Stimulated activated naive CD8-positive, alpha-beta T cell treated with anti-CD3 and anti-CD28 coated beads, Interleukin-15, Interleukin-2, amounts not matched to agents 100 ng/mL and 50 ng/mL, for 24 hours (primary cell): ENCODE measurements around the gene ALOXE3.

Experiments used
- H3K27ac Mint-ChIP-seq: one replicate; pipeline ENCODE4 v1.8.0; 2021; ENCODE audit warnings: mild to moderate bottlenecking, mixed read lengths
- H3K27me3 Mint-ChIP-seq: one replicate; pipeline ENCODE4 v1.8.0; 2021; ENCODE audit warnings: mixed read lengths
- H3K36me3 Mint-ChIP-seq: one replicate; pipeline ENCODE4 v1.8.0; 2021; ENCODE audit warnings: low read depth, mixed read lengths
- H3K4me1 Mint-ChIP-seq: one replicate; pipeline ENCODE4 v1.8.0; 2021; ENCODE audit warnings: low read depth, mixed read lengths
- H3K4me3 Mint-ChIP-seq: one replicate; pipeline ENCODE4 v1.8.0; 2021; ENCODE audit warnings: mild to moderate bottlenecking, mixed read lengths
- H3K9me3 Mint-ChIP-seq: one replicate; pipeline ENCODE4 v1.8.0; 2021; ENCODE audit warnings: mixed read lengths

Gene ALOXE3

GRCh38 chr17:8149419-8150193 is 31.3 kb upstream of the ALOXE3 start:
- peaks cover 19% of the 10 kb centered on the region for H3K4me1 Mint-ChIP-seq
- no peaks in the 10 kb centered on the region for H3K27me3 Mint-ChIP-seq
- no peaks in the 10 kb centered on the region for H3K9me3 Mint-ChIP-seq
- H3K4me3 Mint-ChIP-seq, result peak overlapping the region; percentile 93
- H3K27ac Mint-ChIP-seq, result no peak overlapping the region
- peaks cover 37% of the 10 kb centered on the region for H3K36me3 Mint-ChIP-seq

GRCh38 chr17:8148560-8148959 is 30.2 kb upstream of the ALOXE3 start:
- Mint-ChIP-seq H3K4me1 (peaks cover 19% of the 10 kb centered on the region), H3K36me3 (peaks cover 37% of the 10 kb centered on the region), H3K9me3 (no peaks in the 10 kb centered on the region), H3K27me3 (no peaks in the 10 kb centered on the region), H3K4me3 (no peak overlapping the region), H3K27ac (no peak overlapping the region)

GRCh38 chr17:8147805-8148404 is 29.6 kb upstream of the ALOXE3 start:
- Mint-ChIP-seq H3K4me3 (no peak overlapping the region), H3K4me1 (peaks cover 19% of the 10 kb centered on the region)

GRCh38 chr17:8147141-8147804 is 29.0 kb upstream of the ALOXE3 start:
- Mint-ChIP-seq H3K27me3 (no peaks in the 10 kb centered on the region), H3K9me3 (no peaks in the 10 kb centered on the region), H3K4me3 (no peak overlapping the region), H3K36me3 (peaks cover 37% of the 10 kb centered on the region), H3K27ac (no peak overlapping the region), H3K4me1 (peaks cover 19% of the 10 kb centered on the region)

More at GRCh38 chr17:8147805-8148404, 29.6 kb upstream of the ALOXE3 start:
- Mint-ChIP-seq H3K27me3 (no peaks in the 10 kb centered on the region), H3K27ac (no peak overlapping the region), H3K9me3 (no peaks in the 10 kb centered on the region), H3K36me3 (peaks cover 37% of the 10 kb centered on the region)

- H3K36me3 Mint-ChIP-seq, result peaks cover 40% of the 10 kb centered on the region
- no peaks in the 10 kb centered on the region for H3K27me3 Mint-ChIP-seq
- no peaks in the 10 kb centered on the region for H3K9me3 Mint-ChIP-seq
- H3K4me3 Mint-ChIP-seq, result no peak overlapping the region
- peaks cover 17% of the 10 kb centered on the region for H3K4me1 Mint-ChIP-seq
- H3K27ac Mint-ChIP-seq, result peak overlapping the region; percentile 41
Observed at GRCh38 chr17:8146381-8147140, 28.2 kb upstream of the ALOXE3 start.

- Mint-ChIP-seq H3K36me3 (peaks cover 47% of the 10 kb centered on the region), H3K4me3 (no peak overlapping the region), H3K4me1 (peaks cover 11% of the 10 kb centered on the region), H3K27me3 (no peaks in the 10 kb centered on the region), H3K9me3 (no peaks in the 10 kb centered on the region), H3K27ac (peak overlapping the region; percentile 41)
Observed at GRCh38 chr17:8145811-8146210, 27.5 kb upstream of the ALOXE3 start.

- peaks cover 4% of the 10 kb centered on the region for H3K4me1 Mint-ChIP-seq
- no peak overlapping the region for H3K4me3 Mint-ChIP-seq
- H3K27me3 Mint-ChIP-seq, result no peaks in the 10 kb centered on the region
- no peaks in the 10 kb centered on the region for H3K9me3 Mint-ChIP-seq
- H3K27ac Mint-ChIP-seq, result no peak overlapping the region
- peaks cover 46% of the 10 kb centered on the region for H3K36me3 Mint-ChIP-seq
Observed at GRCh38 chr17:8144401-8145231, 26.3 kb upstream of the ALOXE3 start.

- peaks cover 4% of the 10 kb centered on the region for H3K4me1 Mint-ChIP-seq
- H3K9me3 Mint-ChIP-seq, result no peaks in the 10 kb centered on the region
- no peaks in the 10 kb centered on the region for H3K27me3 Mint-ChIP-seq
- H3K27ac Mint-ChIP-seq, result no peak overlapping the region
- no peak overlapping the region for H3K4me3 Mint-ChIP-seq
- H3K36me3 Mint-ChIP-seq, result peaks cover 39% of the 10 kb centered on the region
Observed at GRCh38 chr17:8143581-8144400, 25.5 kb upstream of the ALOXE3 start.

GRCh38 chr17:8142887-8143580 is 24.7 kb upstream of the ALOXE3 start:
- Mint-ChIP-seq H3K4me1 (peaks cover 4% of the 10 kb centered on the region), H3K9me3 (no peaks in the 10 kb centered on the region), H3K36me3 (peaks cover 32% of the 10 kb centered on the region), H3K4me3 (no peak overlapping the region), H3K27me3 (no peaks in the 10 kb centered on the region), H3K27ac (no peak overlapping the region)

- Mint-ChIP-seq H3K4me3 (no peak overlapping the region), H3K27ac (no peak overlapping the region), H3K9me3 (no peaks in the 10 kb centered on the region), H3K36me3 (peaks cover 27% of the 10 kb centered on the region), H3K4me1 (peaks cover 4% of the 10 kb centered on the region), H3K27me3 (no peaks in the 10 kb centered on the region)
Observed at GRCh38 chr17:8142158-8142886, 24.0 kb upstream of the ALOXE3 start.

GRCh38 chr17:8141741-8142140 is 23.4 kb upstream of the ALOXE3 start:
- H3K9me3 Mint-ChIP-seq, result no peaks in the 10 kb centered on the region
- H3K4me1 Mint-ChIP-seq, result peaks cover 5% of the 10 kb centered on the region
- H3K27ac Mint-ChIP-seq, result no peak overlapping the region
- no peak overlapping the region for H3K4me3 Mint-ChIP-seq
- H3K36me3 Mint-ChIP-seq, result peaks cover 24% of the 10 kb centered on the region
- H3K27me3 Mint-ChIP-seq, result peaks cover 1% of the 10 kb centered on the region

- H3K27ac Mint-ChIP-seq, result no peak overlapping the region
- H3K4me1 Mint-ChIP-seq, result peaks cover 8% of the 10 kb centered on the region
- peaks cover 17% of the 10 kb centered on the region for H3K36me3 Mint-ChIP-seq
- H3K4me3 Mint-ChIP-seq, result no peak overlapping the region
- H3K9me3 Mint-ChIP-seq, result no peaks in the 10 kb centered on the region
- H3K27me3 Mint-ChIP-seq, result peaks cover 4% of the 10 kb centered on the region
Observed at GRCh38 chr17:8141045-8141444, 22.7 kb upstream of the ALOXE3 start.
